Cardiac fibroblast (primary cell): ENCODE results near the gene KCNMA1.

Experiments
- DNase-seq, 2 donors: peaks; one replicate each; pipeline versions ENCODE4 v3.0.0 to v3.0.0-alpha.2; 2010; ENCODE audit warnings: low read depth in 2 of 2
- H3K4me3 ChIP-seq, 2 donors: replicated peaks in 1 of 2; 1 replicate in 1 of 2; 2 replicates in 1 of 2; pipeline ENCODE4 v1.5.1; 2011; ENCODE audit warnings: low read depth in 2 of 2, low read length in 2 of 2, mild to moderate bottlenecking in 2 of 2, moderate library complexity in 1 of 2
- TF ChIP-seq, protein P1 (sequence below): IDR thresholded peaks from one replicate; pipeline ENCODE4 v1.5.1; 2011; ENCODE audit warnings: low read depth, mild to moderate bottlenecking, low read length, inconsistent platforms

Gene KCNMA1

DNA sequence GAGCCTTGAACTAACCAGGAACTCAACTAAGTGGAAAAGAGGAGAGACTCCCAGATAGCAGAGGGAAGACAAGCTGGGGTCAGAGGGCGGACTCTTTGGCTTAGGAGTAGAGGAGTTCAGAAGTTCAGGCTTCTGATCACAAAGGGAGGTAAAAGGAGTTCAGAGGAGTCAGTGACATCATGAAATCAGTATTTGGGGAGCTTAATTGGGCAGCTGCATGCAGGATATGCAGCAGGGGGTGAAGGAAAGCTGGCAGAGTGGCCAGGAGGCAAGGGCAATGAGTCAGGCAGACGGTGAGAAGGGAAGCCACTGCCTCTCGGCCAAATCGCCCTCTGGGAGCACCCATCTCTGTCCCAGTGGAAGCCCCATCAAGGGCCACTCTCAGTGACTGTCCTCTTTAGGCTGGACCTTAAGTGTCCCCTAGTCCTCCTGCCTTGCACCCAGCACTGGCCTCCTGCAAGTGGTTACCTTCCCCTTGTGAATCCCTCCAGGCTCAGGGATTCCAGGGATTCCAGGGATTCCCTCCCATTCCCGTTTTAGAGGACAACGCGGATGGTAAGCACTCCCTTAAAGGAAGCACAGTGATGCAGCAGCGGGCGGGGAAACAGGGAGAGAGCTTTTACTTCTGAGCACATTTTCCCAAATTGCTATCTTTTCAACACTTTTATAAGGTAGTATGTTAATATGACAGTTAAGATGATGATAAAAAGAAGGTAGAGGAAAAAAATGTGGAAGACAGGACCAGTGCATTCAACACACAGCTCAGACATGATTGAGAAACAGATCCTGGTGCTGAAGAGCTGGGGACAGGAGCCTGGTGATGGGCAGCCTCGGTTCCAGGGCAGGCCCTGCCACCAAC, 72.6 kb downstream of the KCNMA1 start:
- H3K4me3 ChIP-seq: no peak overlapping the region
- TF ChIP-seq, protein P1, sequence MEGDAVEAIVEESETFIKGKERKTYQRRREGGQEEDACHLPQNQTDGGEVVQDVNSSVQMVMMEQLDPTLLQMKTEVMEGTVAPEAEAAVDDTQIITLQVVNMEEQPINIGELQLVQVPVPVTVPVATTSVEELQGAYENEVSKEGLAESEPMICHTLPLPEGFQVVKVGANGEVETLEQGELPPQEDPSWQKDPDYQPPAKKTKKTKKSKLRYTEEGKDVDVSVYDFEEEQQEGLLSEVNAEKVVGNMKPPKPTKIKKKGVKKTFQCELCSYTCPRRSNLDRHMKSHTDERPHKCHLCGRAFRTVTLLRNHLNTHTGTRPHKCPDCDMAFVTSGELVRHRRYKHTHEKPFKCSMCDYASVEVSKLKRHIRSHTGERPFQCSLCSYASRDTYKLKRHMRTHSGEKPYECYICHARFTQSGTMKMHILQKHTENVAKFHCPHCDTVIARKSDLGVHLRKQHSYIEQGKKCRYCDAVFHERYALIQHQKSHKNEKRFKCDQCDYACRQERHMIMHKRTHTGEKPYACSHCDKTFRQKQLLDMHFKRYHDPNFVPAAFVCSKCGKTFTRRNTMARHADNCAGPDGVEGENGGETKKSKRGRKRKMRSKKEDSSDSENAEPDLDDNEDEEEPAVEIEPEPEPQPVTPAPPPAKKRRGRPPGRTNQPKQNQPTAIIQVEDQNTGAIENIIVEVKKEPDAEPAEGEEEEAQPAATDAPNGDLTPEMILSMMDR: no peak
- DNase-seq: peak; percentile 9 to 13

DNA sequence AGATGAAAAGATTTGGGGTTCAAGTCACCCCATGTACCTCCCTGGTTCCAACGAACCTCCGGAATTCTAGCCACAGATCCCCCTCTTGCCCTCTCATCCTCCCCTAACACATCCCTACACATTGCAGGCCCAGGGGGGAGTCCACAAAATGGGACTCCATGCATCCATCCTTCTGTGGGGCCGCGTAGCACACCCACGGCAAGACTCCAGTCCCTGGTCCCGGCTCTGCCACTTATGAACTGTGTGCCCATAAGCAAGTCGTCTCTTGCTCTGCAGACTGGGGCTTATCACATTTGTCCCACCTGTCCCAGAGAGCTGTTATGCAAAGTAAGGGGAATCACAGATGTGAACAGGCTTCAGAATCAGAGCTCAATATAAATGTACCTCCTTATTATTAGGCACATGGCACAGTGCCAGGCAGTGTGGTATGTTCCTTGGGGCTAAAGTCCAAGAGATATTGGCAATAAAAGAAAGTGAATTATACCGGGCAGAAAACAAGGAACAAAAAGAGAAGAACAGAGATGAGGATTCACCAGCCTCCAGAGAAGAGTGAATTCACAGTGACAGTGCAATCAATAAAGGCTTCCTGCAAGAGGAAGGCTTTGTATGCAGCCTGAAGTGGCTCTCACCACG, 73.9 kb downstream of the KCNMA1 start:
- no peak overlapping the region for H3K4me3 ChIP-seq
- DNase-seq: no peak
- TF ChIP-seq, protein P1: no peak

DNA sequence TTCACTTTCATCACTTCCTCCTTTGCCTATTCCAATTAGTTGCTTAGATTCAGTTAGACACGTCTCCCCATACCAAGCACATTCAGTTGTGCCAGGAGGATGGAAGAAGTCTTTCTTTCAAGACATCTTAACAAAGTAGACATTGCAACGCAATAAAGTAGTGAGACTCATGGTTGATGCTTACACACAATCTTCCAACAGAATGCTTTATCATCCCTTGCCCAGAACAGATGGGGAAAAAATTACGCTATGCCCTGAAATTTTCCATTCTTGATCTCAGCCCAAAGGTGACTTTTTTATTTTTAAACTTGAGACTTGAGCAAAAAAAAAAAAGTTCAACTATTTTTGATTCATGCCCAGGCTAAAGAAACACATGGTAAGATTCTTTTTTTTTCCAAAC, 74.9 kb downstream of the KCNMA1 start:
- TF ChIP-seq, protein P1: no peak

DNA sequence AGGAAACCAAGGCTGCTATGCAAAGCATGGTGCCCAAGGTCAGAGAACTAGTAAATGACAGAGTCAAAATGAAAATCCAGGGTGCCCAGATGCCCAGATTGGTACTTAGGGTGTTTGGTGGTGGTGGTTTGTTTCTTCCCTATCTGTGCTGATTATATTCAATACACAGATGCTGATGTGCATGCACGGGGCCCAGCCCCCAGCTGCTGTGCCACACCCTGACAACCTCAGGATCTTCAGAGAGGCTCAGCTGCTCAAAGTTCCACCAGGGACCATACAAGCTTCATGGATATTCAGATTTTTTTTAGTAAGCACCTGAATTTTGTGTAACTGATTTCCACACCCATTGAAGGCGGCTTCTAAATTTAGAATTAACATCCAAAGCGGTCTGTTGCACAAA, 75.6 kb downstream of the KCNMA1 start:
- H3K4me3 ChIP-seq: no peak overlapping the region
- TF ChIP-seq, protein P1: no peak
- DNase-seq: no peak

More for the DNA sequence above, 74.9 kb downstream of the KCNMA1 start:
- H3K4me3 ChIP-seq: no peak overlapping the region
- no peak for DNase-seq

DNA sequence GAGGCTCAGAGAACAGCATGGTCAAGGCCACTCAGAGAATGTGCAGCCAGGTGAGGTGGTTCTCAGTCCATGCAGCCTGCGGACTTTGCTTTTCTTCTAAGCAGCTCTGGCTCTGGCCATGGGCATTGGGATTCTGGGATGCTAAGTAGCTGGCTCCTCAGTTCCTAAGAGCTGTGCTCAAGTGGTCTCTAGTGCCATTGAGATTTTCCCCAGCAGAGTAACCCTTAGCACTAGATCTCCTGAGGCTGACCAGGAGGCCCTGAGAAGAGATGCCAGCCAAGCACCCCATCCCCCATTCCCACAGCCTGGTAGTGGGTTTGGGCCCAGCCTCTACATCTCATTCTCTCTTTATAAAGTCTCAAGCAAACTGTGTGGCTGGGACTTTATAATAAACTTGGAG, 77.1 kb downstream of the KCNMA1 start:
- TF ChIP-seq, protein P1: no peak
- no peak for DNase-seq
- no peak overlapping the region for H3K4me3 ChIP-seq

DNA sequence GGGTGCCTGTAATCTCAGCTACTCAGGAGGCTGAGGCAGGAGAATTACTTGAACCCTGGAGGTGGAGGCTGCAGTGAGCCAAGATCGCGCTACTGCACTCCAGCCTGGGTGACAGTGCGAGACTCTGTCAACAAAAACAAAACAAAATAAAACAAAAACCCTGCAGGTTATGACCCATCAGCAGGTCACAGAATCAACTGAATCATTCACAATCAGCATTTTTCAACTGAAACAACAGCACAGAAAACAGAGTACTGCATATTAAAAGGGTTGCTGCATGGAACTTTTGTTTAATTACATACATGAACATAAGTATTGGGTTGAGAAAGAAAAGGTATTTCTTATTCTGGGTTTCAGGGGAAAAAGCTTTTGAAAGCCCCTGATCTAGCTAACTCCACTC, 77.6 kb downstream of the KCNMA1 start:
- no peak overlapping the region for H3K4me3 ChIP-seq
- DNase-seq: no peak
- TF ChIP-seq, protein P1: no peak
